ENCODE results near the gene NTN5.

DNA sequence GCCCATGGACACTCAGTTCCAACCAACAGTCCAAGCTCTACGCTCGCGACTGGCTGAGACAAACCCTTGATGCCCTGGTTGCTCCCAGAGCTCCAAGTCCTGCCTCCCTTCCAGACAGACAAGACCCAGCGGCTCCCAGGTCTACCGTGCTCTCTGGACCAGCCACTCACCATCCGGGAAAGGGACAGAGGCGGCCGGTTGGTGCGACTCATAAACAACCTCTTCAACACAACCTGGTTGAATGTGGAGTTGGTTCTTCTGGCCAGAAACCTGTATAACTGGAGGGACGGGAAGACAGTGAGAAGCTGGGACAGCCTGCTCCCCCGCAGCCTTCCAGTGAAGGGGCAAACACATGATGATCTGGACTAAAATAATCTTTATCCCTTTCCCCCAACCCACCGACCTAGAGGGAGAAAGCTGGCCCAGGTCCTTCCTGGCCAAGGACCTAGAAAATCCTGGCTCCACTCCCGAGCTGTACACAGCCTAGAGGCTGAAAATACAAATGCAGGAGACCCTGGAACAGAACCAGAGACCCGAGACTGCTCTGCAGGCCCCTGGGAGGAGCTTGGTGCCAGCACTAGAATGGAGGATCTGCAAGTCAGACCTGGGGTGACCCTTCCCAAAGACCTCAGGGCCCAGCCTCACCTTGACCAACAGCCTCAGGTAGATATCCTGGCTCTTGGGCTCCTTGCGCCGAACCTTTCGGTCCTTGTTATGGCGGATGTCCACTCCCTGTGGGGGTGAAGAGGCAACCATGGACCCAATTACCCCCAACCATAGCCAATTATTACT lies 55.5 kb downstream of the NTN5 start:
- no peak for TF ChIP-seq CTCF (IDR thresholded peaks at IDR 0.05; ENCODE audit: low read depth, low read length, poor library complexity, severe bottlenecking)
- no peak for TF ChIP-seq EZH2phosphoT487 (IDR thresholded peaks at IDR 0.05; ENCODE audit: borderline replicate concordance, low read length)
